NCI-H2171 (cell line): Measurements from ENCODE around the gene DLX3.
A peak's percentile ranks its signal among the peaks of the same experiment; 100 is the strongest.

Experiments used
- DNase-seq: peaks from one replicate; lab custom pipeline; 2025; lab: John Stamatoyannopoulos, UW

Gene DLX3

DNA sequence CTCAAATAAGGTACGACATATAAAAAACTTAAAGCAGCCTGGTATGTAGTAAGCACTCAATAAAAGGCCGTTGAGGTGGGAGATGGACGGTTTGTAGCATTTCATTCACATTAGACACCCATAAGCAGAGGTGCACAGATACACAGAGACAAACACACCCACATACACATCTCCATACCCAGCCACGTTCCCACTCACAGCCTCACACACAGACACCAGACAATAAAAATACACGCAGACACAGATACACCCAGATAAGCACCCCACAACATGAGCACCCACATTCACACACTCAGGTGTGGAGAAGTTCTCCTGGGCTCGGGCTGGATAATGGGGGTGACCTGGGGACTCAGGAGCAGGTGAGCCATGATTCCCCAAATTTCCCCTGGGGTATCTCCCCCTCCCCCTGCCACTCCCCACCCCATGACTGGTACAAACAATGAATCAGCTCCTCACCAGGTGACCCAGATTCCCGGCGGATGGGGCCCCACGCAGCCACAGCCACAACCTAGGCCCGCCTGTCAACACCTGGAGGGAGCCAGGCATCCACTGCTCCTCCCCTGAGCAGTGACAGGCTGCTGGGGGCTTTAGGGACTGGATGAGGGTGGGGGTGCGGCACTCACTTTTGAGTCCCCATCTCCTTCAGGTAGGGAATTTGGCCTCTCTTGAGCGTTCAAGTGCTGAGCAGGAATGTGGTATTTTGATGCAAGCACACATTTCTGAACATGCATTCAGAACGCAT, 2.7 kb downstream of the DLX3 start:
- DNase-seq = no peak

DNA sequence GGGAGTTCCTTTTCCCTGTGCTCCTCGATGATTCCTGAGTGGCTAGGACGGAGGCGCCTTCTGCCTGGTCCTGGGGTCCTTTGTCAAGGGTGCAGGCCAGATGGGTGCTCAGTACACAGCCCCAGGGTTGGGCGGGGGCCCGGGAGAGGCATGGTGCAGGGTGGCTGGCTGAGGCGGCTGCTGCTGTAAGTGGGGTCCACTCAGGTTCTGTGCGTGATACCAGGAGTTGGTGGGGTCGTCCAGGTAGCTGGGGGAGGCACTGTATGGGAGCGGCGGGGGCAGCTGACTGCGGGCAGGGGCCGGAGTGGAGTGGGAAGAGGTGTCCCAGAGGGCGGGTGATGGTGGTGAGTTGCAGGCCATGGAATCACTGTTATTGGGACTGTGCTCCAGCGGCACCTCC, 3.6 kb downstream of the DLX3 start:
- DNase-seq = no peak

DNA sequence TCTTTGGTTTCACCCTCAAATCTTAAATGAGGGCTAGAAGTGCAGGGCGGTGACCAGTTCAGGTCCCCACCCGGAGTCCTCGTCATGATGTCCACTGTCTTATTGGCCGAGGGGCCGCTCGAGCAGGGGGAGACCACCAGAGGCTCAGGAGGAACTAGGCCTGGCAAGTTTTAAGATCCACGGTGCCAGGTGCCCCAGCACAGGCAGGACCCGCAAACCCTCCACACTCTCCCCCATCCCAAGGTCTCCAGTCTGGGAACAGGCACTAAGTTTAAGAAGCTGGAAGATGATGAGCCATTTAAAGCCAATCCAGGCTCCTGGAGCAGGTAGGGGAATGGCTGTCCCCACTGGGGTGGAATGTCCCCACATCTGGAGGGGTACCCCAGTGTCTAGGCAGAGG, 4.1 kb downstream of the DLX3 start:
- DNase-seq = no peak

DNA sequence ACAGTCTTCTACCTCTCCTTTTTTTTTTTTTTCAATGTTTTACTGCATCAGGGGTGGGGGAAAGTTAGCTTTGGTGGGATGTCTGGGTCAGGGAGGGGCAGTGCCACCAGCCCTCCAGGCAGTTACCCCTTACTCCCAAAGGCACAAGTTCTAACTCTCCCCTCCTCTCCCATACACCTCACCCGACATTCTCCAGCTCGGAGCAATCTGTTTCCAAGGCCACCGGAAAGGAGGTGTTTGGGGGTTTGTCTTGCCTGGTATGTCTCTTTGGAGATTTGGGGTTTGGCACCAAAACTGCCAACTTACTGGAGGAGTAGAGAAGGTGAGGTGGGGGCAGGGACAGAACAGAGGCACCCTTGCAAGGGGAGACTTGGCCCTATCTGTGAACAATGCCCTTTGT, 4.7 kb downstream of the DLX3 start:
- DNase-seq = no peak

DNA sequence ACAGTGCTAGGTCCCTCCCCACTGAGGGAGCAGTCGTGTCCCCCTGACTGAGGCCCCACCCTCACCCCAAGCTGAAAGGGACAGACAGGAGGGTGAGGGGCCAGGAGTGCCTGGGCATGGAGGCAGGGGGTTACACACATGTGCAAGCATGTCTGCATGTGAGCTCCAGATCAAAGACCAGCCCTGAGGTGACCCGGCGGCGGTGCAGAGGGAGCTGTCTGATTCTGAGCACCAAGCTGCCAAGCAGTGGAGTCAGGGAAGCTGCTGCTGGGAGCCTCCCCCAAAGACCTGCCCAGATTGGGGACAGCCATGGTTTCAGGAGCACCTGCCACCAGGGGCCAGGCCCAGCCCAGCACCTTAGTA, 5.5 kb downstream of the DLX3 start:
- DNase-seq = no peak

DNA sequence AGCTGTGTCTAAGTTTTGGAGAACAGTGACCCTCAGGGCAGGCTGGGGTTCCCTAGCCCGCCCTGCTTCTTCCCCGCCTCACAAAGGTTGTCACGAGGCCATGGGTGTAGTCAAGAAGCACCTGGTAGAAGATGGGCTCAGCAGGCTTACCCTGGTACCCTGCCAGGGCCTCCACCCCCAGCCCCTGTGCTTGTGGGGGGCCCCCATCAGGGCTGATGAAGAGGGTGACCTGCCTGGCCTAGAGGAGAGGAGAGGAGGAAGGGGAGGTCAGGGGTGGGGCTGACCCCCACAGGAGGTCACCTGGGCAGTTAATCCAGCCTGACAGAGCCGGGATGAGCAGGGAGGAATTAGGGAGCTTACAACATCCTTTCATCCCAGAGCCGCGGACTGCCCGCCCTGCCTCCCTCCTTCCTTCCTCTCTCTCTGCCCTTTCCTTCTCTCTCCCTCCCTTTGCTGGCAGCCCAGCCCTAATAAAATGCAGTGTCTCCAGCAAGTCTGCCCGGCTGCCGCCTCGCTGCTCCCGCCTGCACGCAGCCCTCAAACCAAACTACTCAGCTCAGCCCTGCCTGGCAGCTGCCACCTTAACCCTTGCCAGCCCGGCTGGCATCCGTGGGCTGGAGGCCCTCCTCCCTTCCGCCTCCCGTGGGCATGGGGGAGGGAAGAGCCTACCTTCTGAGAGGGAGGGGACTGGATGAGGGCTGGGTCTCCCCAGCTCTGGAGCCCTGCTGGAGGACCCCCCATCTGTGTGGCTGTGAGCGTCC, 7.2 kb downstream of the DLX3 start:
- DNase-seq = peak; percentile 76

DNA sequence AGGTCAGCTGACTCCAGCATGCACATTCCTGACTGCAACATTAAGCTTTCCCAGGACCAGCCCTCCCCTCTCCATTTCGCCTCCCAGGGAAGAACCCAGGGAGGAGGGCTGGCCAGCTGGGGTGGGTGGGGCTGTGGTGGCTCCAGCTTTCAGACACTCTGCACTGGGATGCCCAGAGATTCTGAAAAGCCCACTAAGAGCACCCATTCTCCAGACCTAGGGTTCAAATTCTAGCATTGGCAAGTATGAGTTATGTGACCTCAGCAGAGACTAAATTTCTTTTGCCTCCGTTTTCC, 7.8 kb downstream of the DLX3 start:
- no peak for DNase-seq

DNA sequence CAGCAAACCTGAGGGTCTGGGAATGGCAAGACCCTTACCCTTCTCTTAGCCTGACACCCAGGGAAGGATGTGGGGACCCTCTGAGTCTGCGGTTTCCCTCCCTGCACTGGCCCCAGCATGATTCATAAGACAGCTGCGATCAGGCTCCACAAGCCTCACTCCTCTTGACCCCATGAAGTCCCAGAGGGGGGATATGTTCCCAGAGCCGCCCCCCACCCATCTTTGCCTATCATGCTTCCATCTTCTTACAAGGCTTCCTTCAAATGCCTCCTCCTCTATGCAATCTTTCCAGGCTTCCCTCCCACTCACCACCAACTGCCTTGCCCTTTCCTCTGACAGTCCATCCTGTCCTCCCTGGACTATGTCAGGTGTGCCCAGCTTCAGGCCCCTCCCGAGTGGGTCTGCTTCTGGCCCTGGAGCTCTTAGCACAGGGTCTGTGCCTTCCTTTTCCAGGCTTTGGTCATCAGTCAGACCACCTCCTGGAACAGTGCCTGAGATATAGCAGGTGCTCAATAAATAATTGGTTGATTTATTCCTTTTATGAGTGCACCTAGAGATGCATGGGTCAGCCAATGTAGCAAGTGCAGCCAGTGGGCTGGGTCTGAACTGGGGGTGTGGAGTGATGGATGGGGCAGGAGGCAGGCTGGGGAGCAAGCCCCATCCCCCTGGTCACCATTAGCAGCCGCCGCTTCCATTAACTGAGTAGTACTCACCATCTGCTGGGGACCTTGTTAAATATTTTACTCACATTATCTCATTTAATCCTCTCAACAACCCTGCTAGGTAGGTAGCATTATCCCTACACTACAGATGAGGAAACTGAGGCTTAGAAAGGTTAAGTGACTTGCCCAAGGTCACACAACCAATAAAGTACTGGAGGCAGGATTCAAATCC, 8.4 kb downstream of the DLX3 start:
- no peak for DNase-seq

DNA sequence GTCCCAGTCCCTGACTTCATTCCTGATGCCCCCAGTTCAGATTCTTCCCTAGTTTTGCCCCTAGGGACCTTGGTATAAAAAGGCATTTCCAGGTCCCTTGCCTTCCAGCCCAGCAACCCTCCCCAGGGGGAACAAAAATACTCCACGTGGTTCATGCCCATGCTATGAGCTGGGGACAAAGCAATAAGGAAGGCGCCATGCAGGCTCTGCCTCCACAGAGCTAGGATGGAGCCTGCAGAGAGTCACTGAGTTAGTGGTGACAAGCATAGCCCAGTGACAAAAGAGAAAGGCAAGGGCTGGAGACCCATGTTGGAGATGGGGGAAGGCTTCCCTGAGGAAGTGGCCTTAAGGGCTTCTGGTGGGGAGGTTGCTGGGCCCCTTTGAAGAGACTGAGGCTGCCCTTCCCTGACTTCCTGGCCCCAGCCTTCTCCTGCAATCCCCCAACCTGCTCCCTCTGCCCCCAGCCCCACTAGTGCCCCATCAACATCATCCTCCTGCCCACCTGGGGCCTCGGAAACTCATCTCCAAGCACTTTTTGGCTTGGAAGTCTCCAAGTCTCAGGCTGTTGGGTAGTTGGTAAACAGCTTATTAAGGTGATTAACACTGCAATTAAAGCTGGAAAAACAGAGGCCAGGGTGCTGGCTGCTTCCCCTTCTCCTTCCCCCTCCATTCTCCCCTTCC, 9.6 kb downstream of the DLX3 start:
- DNase-seq = no peak

DNA sequence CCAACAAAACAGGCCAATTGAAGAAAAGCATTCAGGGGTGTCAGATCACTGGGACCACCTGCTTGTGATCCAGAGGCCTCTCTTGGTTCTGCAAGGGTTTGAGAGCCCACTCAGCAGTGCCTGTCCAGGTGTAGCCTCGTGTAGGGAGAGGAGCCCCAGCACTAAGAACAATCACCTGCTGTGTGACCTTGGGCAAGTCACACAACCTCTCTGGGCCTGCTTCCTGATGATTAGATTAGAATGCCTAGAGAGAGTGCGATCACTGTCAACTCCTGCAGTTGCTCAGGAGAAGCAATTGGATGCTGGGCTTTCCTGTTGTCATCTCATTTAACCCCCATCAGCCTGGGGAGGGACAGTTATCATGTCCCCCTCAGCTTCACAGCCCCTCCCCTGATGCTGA, 10.2 kb downstream of the DLX3 start:
- no peak for DNase-seq

DNA sequence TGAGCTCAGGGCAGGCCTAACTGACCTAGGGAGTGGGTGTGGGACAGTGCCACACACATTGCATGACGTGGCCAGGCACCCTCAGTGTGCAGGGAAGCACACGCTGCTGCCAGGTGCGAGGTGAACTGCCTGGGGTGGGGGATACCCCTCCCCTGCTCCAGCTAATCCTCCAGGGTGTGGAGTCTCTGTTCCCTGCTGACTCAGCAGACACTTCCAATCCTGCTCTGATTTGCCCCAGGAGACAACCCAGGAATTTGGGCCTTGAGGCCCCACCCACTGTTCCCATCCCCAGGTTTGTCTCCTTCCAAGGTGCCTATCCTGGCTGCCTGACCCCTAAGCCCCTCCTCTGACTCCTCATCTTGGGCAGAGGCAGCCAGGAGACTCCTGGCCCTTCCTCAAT, 10.7 kb downstream of the DLX3 start:
- no peak for DNase-seq

DNA sequence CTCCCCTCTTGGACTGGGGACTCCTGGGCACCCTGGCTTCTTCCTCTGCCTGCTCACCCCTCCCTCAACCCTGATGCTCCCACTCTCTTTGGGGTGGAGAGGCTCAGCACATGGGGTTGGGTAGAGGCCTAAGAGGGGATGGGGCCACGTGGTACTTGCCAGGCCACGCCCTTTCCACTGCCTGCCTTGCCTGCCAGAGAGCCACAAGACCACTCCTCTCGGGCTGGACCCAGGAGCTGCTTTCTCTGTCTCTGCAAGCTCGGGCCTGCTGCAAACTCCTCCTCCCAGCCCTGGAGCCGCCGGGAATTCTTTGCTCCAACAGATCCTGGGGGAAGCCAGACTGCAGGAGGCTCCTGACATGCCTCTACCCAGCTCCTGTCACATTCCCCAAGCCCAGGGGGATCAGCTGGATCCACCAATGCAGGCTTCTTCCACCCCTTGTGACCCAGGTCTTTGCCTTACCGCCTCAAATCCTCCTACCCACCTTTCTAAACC, 14.3 kb downstream of the DLX3 start:
- peak; percentile 84 for DNase-seq

DNA sequence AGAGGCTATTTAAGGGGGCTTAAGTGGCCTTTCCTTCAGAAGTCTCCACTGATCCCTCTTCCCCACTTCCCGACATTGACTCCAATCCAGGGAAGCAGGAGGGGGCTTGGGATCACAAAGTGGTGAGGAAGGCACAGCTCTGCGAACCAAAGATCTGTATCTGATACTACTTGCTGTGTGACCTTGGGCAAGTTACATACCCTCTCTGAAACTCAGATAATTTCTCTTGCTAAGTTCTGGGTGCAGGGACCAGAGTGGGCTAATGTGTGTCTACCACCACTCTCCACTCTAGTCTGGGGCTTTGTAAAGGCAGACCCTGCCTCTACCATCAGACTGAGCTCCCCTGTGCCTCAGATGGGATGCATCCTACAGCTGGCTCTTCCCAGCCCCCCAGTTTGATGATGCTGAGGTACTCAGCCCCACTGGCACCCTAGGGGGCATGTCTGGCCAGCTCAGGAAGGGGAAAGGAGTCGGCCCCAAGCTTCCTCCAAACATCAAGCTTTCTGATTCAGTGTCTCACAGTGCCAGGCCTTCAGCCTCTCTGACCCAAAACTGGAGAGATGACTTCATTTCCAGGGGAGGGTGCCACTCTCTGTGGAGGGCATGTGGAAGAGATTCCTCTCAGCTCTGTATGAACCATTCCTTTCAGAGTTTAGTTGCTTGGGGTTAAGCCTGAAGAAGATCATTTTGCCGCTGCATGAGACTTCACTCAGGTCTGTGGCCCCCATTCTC, 15.1 kb downstream of the DLX3 start:
- DNase-seq = no peak

DNA sequence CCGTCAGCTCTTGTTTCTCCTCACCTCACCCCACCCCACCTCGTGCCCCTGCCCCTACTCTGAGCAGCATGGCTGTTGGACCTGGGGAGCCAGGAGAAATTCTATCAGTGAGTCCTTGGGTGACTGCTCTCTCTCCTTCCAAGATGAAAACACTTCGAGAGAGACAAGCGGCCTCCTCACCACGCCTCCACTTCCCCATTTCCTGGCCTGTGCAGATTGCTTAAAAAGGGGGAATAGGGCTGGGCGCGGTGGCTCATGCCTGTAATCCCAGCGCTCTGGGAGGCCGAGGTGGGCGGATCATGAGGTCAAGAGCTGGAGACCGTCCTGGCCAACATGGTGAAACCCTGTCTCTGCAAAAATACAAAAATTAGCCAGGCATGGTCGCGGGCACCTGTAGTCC, 16.5 kb downstream of the DLX3 start:
- DNase-seq = no peak

DNA sequence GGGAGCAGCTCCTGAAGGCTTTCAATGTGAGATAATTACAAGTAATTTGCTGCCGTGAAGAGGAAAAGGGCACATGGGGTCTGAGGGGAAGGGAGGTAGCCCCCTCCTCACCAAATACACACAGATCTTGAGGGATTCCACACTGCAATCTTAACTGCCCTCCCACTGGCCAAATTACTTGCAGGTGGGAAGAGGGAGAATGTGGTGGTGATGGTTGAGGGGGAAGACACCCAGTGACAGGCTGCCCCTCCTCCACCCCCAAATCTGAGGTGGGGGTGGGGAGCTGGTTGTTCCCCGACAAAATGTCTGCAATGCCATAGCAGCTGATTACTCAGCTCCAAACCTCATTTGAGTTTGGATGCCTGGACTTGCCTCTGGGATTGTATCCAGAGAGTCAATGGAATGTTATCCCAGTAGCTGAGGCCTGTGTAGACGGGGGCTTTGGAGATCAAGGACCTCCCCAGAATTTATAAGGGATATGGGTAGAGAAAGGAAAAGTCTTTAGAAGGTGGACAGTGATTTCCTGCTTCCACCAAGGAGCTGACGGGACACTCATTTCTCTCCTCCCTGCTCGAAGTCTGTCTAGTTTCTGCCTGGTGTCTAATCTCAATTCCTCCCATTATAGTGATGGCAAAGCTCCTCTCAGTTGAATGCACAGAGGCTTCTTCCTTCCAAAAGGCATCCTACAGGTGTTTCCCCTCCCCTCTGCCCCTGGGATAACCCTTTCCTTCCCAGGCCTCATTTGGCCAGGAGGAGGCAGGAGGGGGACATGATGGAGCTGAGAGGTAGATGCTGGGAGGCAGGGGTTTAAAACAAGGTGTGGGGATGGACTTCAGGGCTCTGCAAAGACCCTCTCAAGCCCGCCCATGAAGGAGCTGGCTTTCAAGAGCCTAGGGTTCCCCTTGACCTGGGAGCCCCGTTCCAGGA, 17.3 kb downstream of the DLX3 start:
- DNase-seq = no peak

DNA sequence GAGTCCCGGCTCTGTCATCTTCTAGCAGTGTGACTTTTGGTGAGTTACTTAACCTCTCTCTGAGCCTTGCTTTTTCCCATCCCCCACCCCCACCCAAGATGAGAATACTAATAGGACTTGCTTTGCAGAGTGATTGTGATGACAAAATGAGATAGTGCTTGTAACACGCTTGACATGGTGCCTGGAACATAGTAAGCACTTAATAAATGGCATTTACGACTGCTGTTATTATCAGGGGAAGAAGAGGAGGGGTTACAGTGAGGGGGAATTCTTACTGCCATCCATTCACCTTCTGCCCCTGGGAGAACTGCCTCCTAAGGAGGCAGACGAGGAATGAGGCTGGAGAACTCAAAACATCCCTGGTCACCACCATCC, 18.2 kb downstream of the DLX3 start:
- DNase-seq = no peak

DNA sequence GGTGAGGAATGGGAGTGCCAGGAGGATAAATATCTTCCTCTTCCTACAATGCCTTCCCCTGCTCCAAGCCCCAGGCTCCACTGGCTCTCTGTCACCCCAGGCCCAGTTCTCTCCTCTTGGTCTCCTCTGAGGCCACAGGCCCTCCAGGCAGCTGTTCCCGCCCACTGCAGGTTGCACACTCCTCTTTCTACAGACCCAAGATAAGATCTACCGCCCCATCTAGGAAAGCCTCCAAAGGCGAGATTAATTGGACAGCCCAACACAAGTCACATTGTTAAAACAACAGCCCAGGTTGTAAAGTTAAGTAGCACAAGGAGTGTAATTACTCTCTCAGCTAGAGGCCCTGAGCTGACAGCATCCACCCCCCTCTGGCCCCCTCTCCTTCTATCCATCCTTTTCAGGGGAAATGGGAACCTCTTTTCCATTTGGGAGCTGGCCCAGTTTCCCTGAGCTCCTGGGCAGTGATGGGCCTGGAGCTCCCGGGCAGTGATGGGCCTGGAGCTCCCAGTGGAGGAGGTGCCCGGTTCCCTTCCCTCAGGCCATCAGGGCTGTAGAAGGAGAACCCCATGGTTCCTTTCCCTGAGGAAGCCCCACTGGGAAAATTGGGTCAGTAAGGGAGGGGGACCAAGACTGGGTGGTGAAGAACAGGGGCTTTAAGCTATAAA, 18.7 kb downstream of the DLX3 start:
- no peak for DNase-seq

DNA sequence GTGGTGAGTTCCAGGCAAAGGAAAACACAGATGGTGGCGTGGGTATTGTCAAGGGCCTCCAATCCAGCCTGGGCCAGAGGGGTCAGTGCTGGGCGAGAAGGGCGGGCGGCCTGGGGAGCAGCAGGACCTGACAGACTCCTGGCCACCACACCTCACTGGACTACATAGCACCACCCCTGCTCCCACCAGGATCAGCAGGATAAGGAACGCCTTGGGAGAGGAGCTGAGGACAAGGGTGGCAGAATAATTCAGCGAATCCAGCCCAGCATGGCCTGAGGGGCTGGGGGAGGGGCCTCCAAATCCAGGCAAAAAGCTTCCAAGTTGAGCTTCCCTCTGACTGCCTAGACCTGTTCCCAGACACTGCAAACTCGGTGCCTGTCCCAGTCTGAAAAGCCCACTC, 19.5 kb downstream of the DLX3 start:
- DNase-seq = no peak

DNA sequence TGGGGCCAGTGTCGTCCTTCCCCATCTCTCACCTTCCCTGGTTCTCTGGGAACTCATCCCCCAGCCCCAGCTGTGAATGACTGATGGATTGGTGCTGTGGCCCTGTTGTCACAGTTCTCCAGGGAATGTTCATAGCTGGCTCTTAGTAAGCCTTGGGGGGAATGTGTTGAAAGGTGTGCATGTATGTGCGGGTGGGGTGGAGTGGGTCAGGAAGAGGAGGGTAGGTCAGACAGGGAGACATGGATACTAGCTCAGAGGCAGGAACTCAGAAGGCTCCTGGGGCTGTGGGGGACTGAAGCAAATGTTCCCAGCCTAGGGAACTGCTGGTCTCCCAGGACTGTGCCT, 21.8 kb downstream of the DLX3 start:
- no peak for DNase-seq
